Spleen (tissue), 11 donors: Measurements from ENCODE around the gene EDEM1. TPM values are rescaled to one million over a fixed set of nuclear protein-coding genes. Genes with fewer than 3 reads are reported as not detected.
A peak's percentile ranks its signal among the peaks of the same experiment; 100 is the strongest.

Experiments used
- DNase-seq: peaks from one replicate; pipeline ENCODE4 v3.0.0-alpha.2; 2020
- H3K27ac ChIP-seq, 8 donors: fragments of 200-600 bp; sonication (generic) in 7 of 8; 1 replicate in 4 of 8; 2 replicates in 4 of 8; pipeline versions ENCODE4 v1.5.0 to v1.8.0; 2016 to 2021; ENCODE audit warnings: inconsistent platforms in 4 of 8, mild to moderate bottlenecking in 4 of 8, moderate library complexity in 1 of 8
- H3K27me3 ChIP-seq, 7 donors: fragments of 200-600 bp; sonication (generic) in 6 of 7; replicated peaks in 1 of 7; 1 replicate in 4 of 7; 2 replicates in 3 of 7; pipeline versions ENCODE4 v1.5.0 to v1.8.0; 2016 to 2021; ENCODE audit warnings: inconsistent platforms in 3 of 7, mild to moderate bottlenecking in 1 of 7
- H3K36me3 ChIP-seq, 6 donors: fragments of 200-600 bp; sonication (generic) in 5 of 6; 1 replicate in 4 of 6; 2 replicates in 2 of 6; pipeline versions ENCODE4 v1.5.0 to v1.8.0; 2016 to 2021; ENCODE audit warnings: inconsistent platforms in 2 of 6
- H3K4me1 ChIP-seq, 6 donors: fragments of 200-600 bp; sonication (generic) in 5 of 6; 1 replicate in 3 of 6; 2 replicates in 3 of 6; pipeline versions ENCODE4 v1.5.0 to v1.8.0; 2016 to 2021; ENCODE audit warnings: inconsistent platforms in 3 of 6
- H3K4me3 ChIP-seq, 8 donors: fragments of 200-600 bp; sonication (generic) in 7 of 8; 1 replicate in 4 of 8; 2 replicates in 4 of 8; pipeline versions ENCODE4 v1.5.0 to v1.8.0; 2016 to 2021; ENCODE audit warnings: inconsistent platforms in 4 of 8, mild to moderate bottlenecking in 4 of 8, moderate library complexity in 2 of 8
- H3K9me3 ChIP-seq, 8 donors: fragments of 200-600 bp; sonication (generic) in 7 of 8; 1 replicate in 4 of 8; 2 replicates in 4 of 8; pipeline versions ENCODE4 v1.5.0 to v1.8.0; 2016 to 2021; ENCODE audit warnings: inconsistent platforms in 4 of 8
- POLR2A ChIP-seq, 3 donors: fragments of 450-650 bp; IDR thresholded peaks; one replicate each; pipeline ENCODE4 v1.5.1; 2017; ENCODE audit warnings: antibody characterized with exemption in 3 of 3, mild to moderate bottlenecking in 1 of 3
- POLR2AphosphoS5 ChIP-seq, 3 donors: sonication (generic); formaldehyde crosslinking; IDR thresholded peaks; one replicate each; pipeline ENCODE4 v1.5.1; 2017; ENCODE audit warnings: antibody characterized with exemption in 3 of 3
- WGBS, 5 donors: extraction: QIAGEN DNeasy Blood & Tissue Kit in 3 of 5; methylation state at CpG; one replicate each; pipeline versions ENCODE4 v1.1.5 to v1.1.7; 2013 to 2018; 5-methylcytosine and 5-hydroxymethylcytosine counted together
- intact Hi-C: fragments of 100-400 bp; cut with DNase I; formaldehyde crosslinking; loops from one replicate; pipeline ENCODE4 v1.15.0; 2023; ENCODE audit warnings: low total_unique reads
- polyA plus RNA-seq, 3 donors: library from polyadenylated mRNA; stranded (reverse); fragments of 200-250 nt; gene quantifications; one replicate each; pipeline ENCODE4 v1.2.1, GENCODE V29; 2013
- total RNA-seq, 7 donors: library from RNA; depleted of rRNA in 3 of 7; stranded (reverse); fragments of >200 nt in 3 of 7; fragmentation: NEBNext Ultra II Directional in 4 of 7; extraction: Animal tissue kit (Norgen Biotek cat#: 25700) in 4 of 7; gene quantifications; one replicate each; pipeline versions ENCODE4 v1.1.0 to v1.2.1, GENCODE V29; 2016 to 2021
- TF ChIP-seq, protein P1 (sequence below), 11 experiments: fragments of 200-600 bp in 7 of 11; fragments of 450-650 bp in 4 of 11; sonication (generic) in 4 of 11; IDR thresholded peaks in 8 of 11; conservative IDR thresholded peaks in 3 of 11; 1 replicate in 7 of 11; 2 replicates in 4 of 11; pipeline versions ENCODE4 v1.4.0 to v1.8.0; 2016 to 2021; ENCODE audit warnings: antibody characterized with exemption in 11 of 11, inconsistent platforms in 4 of 11, mild to moderate bottlenecking in 1 of 11
- donor health status: healthy with polysubstance abuse.
- donor health status: DM: no; HTN: no; CAD: no; lungs with moderate emphysema.
- donor health status: DM: no; HTN: no; CAD: no.
- donor health status: Bipolar disorder and iron deficiency.
- donor health status: healthy.
- donor health status: DM: no; HTN: no; CAD: no.
- donor health status: DM: yes; HTN: yes; CAD: no.

Gene EDEM1
- total and polyA plus RNA-seq, 10 donors: 8.4 to 174 (median 73.8) TPM

DNA sequence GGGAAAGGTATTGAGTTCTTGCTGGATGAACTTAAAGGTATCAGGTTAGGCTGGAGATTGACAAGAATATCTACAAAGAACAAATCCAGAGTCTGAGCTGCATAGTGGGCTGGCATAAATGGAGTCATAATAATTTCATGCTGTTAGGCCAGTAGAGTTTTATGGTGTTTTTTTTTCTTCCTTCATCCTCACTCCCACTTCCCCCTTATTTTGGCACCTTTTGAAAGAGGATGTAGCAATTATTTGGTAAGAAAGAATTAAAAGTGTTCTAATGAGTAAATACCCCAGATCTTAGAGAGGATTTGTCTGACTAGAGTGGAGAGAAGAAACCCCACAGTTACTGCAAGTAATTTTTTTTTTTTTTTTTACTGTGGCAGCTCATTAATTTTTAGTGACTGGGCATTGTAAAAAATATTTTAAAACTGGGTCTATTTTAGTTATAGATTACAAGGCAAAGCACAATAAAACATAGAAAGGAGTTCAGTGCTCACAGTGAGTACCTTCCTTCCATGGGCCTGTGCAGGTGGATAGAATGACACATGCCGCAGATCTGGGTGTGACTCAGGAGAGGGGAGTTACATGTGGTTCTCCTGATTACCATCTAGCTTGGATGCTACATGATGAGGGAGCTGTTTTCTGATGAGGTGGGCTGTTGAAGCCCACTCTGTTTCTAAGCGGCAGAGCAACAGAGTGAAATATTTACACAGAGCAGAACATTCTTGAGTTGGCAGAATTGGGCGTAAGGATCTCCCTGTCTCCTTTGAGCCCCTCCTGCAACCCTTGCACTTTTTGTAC is 5.3 kb downstream of the EDEM1 start:
- intact Hi-C loops: no loop called here
- peaks cover 0 to 29% (median 0%) of the 10 kb centered on the region in 6 donors for H3K36me3 ChIP-seq
- peak overlapping the region in 1 of 8 donors; percentile 99 for H3K4me3 ChIP-seq
- peak overlapping the region in 7 of 8 donors; percentile 21 to 100 (median 98) for H3K27ac ChIP-seq
- no peak for DNase-seq
- TF ChIP-seq POLR2A (IDR thresholded peaks at IDR 0.05) (no peak), POLR2AphosphoS5 (IDR thresholded peaks at IDR 0.05) (no peak)
- TF ChIP-seq, protein P1, sequence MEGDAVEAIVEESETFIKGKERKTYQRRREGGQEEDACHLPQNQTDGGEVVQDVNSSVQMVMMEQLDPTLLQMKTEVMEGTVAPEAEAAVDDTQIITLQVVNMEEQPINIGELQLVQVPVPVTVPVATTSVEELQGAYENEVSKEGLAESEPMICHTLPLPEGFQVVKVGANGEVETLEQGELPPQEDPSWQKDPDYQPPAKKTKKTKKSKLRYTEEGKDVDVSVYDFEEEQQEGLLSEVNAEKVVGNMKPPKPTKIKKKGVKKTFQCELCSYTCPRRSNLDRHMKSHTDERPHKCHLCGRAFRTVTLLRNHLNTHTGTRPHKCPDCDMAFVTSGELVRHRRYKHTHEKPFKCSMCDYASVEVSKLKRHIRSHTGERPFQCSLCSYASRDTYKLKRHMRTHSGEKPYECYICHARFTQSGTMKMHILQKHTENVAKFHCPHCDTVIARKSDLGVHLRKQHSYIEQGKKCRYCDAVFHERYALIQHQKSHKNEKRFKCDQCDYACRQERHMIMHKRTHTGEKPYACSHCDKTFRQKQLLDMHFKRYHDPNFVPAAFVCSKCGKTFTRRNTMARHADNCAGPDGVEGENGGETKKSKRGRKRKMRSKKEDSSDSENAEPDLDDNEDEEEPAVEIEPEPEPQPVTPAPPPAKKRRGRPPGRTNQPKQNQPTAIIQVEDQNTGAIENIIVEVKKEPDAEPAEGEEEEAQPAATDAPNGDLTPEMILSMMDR (IDR thresholded peaks at IDR 0.05 in 8 of 11, conservative IDR thresholded peaks at IDR 0.05 in 3 of 11): no peak
- no peaks in the 10 kb centered on the region for H3K27me3 ChIP-seq
- 86 to 91% (median 90%) methylated on average over 3 of the region's 3 CpGs for WGBS, 5 donors
- H3K9me3 ChIP-seq: no peaks in the 10 kb centered on the region
- H3K4me1 ChIP-seq: peaks cover 67 to 94% (median 91%) of the 10 kb centered on the region in 6 donors

DNA sequence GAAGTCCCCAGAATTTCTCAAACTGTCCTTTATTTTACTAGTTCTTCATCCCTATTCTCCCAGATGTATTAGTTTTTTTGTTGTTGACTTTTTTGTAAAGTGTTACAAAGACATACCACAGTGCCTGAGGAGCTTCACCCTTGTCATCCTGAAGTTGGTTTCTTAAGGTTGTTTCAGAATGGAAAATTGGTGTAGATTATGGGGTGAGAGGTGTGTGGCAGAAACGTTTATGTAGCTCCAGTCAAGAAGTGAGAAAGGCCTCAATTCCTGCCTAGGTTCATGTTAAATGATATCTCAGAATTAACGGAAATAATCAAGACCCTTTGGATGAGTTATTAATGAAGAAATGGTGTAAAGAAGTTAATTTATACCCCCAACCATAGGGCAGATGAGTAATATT is 6.8 kb downstream of the EDEM1 start:
- Histone ChIP-seq H3K27me3 (no peaks in the 10 kb centered on the region), H3K27ac (peak overlapping the region in 7 of 8 donors; percentile 38 to 100 (median 83)), H3K9me3 (no peaks in the 10 kb centered on the region), H3K4me3 (no peak overlapping the region), H3K4me1 (peaks cover 74 to 100% (median 99%) of the 10 kb centered on the region in 6 donors), H3K36me3 (peaks cover 0 to 41% (median 0%) of the 10 kb centered on the region in 6 donors)
- no peak for TF ChIP-seq POLR2A (IDR thresholded peaks at IDR 0.05)
- TF ChIP-seq POLR2AphosphoS5 (IDR thresholded peaks at IDR 0.05): no peak
- TF ChIP-seq, protein P1 (IDR thresholded peaks at IDR 0.05 in 8 of 11, conservative IDR thresholded peaks at IDR 0.05 in 3 of 11): no peak
- intact Hi-C loops: no loop called here
- 44 to 59% (median 59%) methylated on average over 2 of the region's 2 CpGs for WGBS, 5 donors
- no peak for DNase-seq

DNA sequence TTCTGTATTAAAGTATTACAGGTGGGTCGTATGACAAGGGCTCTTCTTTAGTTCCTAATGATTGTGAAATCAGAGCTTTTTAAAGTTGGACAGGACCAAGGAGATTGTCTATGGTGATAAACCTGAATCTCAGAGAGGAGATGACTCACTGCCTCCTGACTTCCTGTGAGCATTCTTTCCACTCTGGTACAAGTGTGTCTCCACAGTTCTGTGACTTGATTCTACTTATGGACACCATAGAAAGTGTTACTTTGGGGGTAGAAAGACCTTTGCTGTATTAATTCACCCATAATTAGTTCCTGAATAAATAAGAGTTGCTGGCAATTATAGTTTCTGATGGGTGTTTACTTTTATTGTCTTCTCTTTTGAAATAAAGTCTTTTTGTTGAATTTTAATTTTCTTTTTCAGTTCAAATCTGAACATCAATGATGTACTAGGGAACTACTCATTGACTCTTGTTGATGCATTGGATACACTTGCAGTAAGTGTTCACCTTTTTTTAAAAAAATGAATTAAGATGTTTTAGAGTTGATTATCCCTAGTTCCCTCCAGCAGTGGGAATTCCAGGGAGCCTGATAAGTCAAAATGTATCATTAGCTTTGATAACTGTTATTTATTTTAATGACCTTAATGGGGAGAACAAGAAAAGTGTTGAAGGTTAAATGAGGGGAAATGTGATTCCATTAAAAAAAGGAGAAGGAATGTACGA is 7.4 kb downstream of the EDEM1 start:
- intact Hi-C loops: no loop called here
- H3K4me1 ChIP-seq: peaks cover 69 to 100% (median 98%) of the 10 kb centered on the region in 6 donors
- no peaks in the 10 kb centered on the region for H3K9me3 ChIP-seq
- no peaks in the 10 kb centered on the region for H3K27me3 ChIP-seq
- H3K4me3 ChIP-seq: no peak overlapping the region
- 19 to 38% (median 33%) methylated on average over 2 of the region's 2 CpGs for WGBS, 5 donors
- peaks cover 0 to 48% (median 5%) of the 10 kb centered on the region in 6 donors for H3K36me3 ChIP-seq
- TF ChIP-seq POLR2A (IDR thresholded peaks at IDR 0.05) (no peak), POLR2AphosphoS5 (IDR thresholded peaks at IDR 0.05) (no peak)
- TF ChIP-seq, protein P1 (IDR thresholded peaks at IDR 0.05 in 8 of 11, conservative IDR thresholded peaks at IDR 0.05 in 3 of 11): no peak
- DNase-seq: no peak
- peak overlapping the region; percentile 38 to 100 (median 79) for H3K27ac ChIP-seq

DNA sequence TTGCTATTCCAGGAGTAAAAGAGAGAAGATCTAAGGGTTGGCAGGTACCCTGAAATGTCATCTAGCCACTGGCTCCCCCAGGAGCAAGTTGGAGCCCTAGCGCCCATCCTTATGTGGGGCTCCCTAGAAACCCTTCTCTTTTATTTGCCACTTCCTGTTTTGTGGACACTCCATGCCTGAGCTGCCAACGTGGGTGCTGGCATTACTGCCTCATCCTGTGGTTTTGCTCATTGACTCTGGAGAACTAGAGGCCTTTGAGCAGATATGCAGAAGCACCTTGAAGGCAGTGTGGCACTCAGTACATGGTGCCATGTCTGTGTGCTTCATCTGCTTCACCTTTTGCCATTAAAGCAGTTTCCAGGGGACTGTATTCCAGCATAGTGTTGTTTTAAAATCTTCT is 8.1 kb downstream of the EDEM1 start:
- Histone ChIP-seq H3K27ac (peak overlapping the region; percentile 1 to 100 (median 79)), H3K27me3 (no peaks in the 10 kb centered on the region), H3K9me3 (no peaks in the 10 kb centered on the region), H3K36me3 (peaks cover 0 to 54% (median 11%) of the 10 kb centered on the region in 6 donors), H3K4me1 (peaks cover 69 to 100% (median 96%) of the 10 kb centered on the region in 6 donors), H3K4me3 (no peak overlapping the region)
- DNase-seq: no peak
- intact Hi-C loops: no loop called here
- TF ChIP-seq POLR2AphosphoS5 (IDR thresholded peaks at IDR 0.05): peak in 1 of 3 donors; percentile 71
- TF ChIP-seq POLR2A (IDR thresholded peaks at IDR 0.05): no peak
- 13 to 27% (median 21%) methylated on average over 2 of the region's 2 CpGs for WGBS, 5 donors
